Lower lobe of right lung (tissue), 2 donors: ENCODE measurements around the gene RCSD1. TPM values are rescaled to one million over a fixed set of nuclear protein-coding genes. Genes with fewer than 3 reads are reported as not detected.

Experiments
- ATAC-seq, 2 donors: fragments of 200-7000 bp; cut with Tn5 transposase; one replicate each; pipeline ENCODE4 v1.9.1; 2020 to 2022; ENCODE audit warnings: mild to moderate bottlenecking in 2 of 2, moderate library complexity in 2 of 2
- DNase-seq: peaks from one replicate; pipeline ENCODE4 v3.0.0-alpha.2; 2020
- H3K27ac ChIP-seq: fragments of 200-600 bp; one replicate; pipeline ENCODE4 v1.8.0; 2022
- H3K27me3 ChIP-seq: fragments of 200-600 bp; one replicate; pipeline ENCODE4 v1.8.0; 2022; ENCODE audit warnings: low read depth
- H3K36me3 ChIP-seq: fragments of 200-600 bp; one replicate; pipeline ENCODE4 v1.8.0; 2022; ENCODE audit warnings: mild to moderate bottlenecking
- H3K4me1 ChIP-seq: fragments of 200-600 bp; one replicate; pipeline ENCODE4 v1.8.0; 2022
- H3K4me3 ChIP-seq: fragments of 200-600 bp; one replicate; pipeline ENCODE4 v1.8.0; 2022; ENCODE audit warnings: mild to moderate bottlenecking
- H3K9me3 ChIP-seq: fragments of 200-600 bp; one replicate; pipeline ENCODE4 v1.8.0; 2022
- CTCF ChIP-seq: fragments of 200-600 bp; IDR thresholded peaks from one replicate; pipeline ENCODE4 v1.8.0; 2022; ENCODE audit warnings: antibody characterized with exemption, mild to moderate bottlenecking
- intact Hi-C: fragments of 100-400 bp; cut with DNase I; formaldehyde crosslinking; loops from one replicate; pipeline ENCODE4 v1.11.0; 2022
- total RNA-seq: library from RNA; stranded (reverse); fragmentation: NEBNext Ultra II Directional; extraction: Animal tissue kit (Norgen Biotek cat#: 25700); gene quantifications from one replicate; pipeline ENCODE4 v1.2.1, GENCODE V29; 2021
- donor health status: DM: no; HTN: yes; CAD: no; lungs with severe emphysema.

The RCSD1 gene
- total RNA-seq, 1 donor from 2014 or later, result 20.7 TPM

GRCh38 chr1:167671727-167672511 lies 41.9 kb downstream of the RCSD1 start:
- intact Hi-C loops, result no loop called here
- H3K4me3 ChIP-seq, result no peak overlapping the region
- ATAC-seq (peak; percentile 35 to 36), DNase-seq (no peak)
- TF ChIP-seq CTCF, result no peak
- H3K9me3 ChIP-seq, result no peaks in the 10 kb centered on the region
- no peaks in the 10 kb centered on the region for H3K27me3 ChIP-seq
- H3K27ac ChIP-seq, result no peak overlapping the region
- H3K4me1 ChIP-seq, result peaks cover 22% of the 10 kb centered on the region
- no peaks in the 10 kb centered on the region for H3K36me3 ChIP-seq

- no peak overlapping the region for H3K4me3 ChIP-seq
- H3K36me3 ChIP-seq, result no peaks in the 10 kb centered on the region
- ATAC-seq (no peak), DNase-seq (no peak)
- intact Hi-C loops, result no loop called here
- no peak for TF ChIP-seq CTCF
- peaks cover 22% of the 10 kb centered on the region for H3K4me1 ChIP-seq
- no peaks in the 10 kb centered on the region for H3K9me3 ChIP-seq
- no peaks in the 10 kb centered on the region for H3K27me3 ChIP-seq
- no peak overlapping the region for H3K27ac ChIP-seq
These were observed 42.8 kb downstream of the RCSD1 start for GRCh38 chr1:167672831-167673230.

- TF ChIP-seq CTCF, result no peak
- intact Hi-C loops, result no loop called here
- Histone ChIP-seq H3K4me3 (no peak overlapping the region), H3K27me3 (no peaks in the 10 kb centered on the region), H3K4me1 (peaks cover 22% of the 10 kb centered on the region), H3K9me3 (no peaks in the 10 kb centered on the region), H3K27ac (no peak overlapping the region), H3K36me3 (no peaks in the 10 kb centered on the region)
- DNase-seq, result no peak
- ATAC-seq, result no peak
These were observed 43.2 kb downstream of the RCSD1 start for GRCh38 chr1:167673265-167673664.

- no peak for DNase-seq
- intact Hi-C loops, result no loop called here
- no peaks in the 10 kb centered on the region for H3K36me3 ChIP-seq
- H3K4me1 ChIP-seq, result peaks cover 16% of the 10 kb centered on the region
- no peaks in the 10 kb centered on the region for H3K9me3 ChIP-seq
- TF ChIP-seq CTCF, result no peak
- ATAC-seq, result no peak
- H3K4me3 ChIP-seq, result no peak overlapping the region
- no peaks in the 10 kb centered on the region for H3K27me3 ChIP-seq
- no peak overlapping the region for H3K27ac ChIP-seq
These were observed 44.1 kb downstream of the RCSD1 start for GRCh38 chr1:167674156-167674555.

- no peak overlapping the region for H3K4me3 ChIP-seq
- H3K4me1 ChIP-seq, result peaks cover 8% of the 10 kb centered on the region
- ATAC-seq, result no peak
- no peak for TF ChIP-seq CTCF
- no peak for DNase-seq
- no peaks in the 10 kb centered on the region for H3K36me3 ChIP-seq
- no peaks in the 10 kb centered on the region for H3K9me3 ChIP-seq
- H3K27me3 ChIP-seq, result no peaks in the 10 kb centered on the region
- H3K27ac ChIP-seq, result no peak overlapping the region
- intact Hi-C loops, result no loop called here
These were observed 45.4 kb downstream of the RCSD1 start for GRCh38 chr1:167675440-167675839.
